ENCODE results near the gene DENND1A.

DENND1A gene

DNA sequence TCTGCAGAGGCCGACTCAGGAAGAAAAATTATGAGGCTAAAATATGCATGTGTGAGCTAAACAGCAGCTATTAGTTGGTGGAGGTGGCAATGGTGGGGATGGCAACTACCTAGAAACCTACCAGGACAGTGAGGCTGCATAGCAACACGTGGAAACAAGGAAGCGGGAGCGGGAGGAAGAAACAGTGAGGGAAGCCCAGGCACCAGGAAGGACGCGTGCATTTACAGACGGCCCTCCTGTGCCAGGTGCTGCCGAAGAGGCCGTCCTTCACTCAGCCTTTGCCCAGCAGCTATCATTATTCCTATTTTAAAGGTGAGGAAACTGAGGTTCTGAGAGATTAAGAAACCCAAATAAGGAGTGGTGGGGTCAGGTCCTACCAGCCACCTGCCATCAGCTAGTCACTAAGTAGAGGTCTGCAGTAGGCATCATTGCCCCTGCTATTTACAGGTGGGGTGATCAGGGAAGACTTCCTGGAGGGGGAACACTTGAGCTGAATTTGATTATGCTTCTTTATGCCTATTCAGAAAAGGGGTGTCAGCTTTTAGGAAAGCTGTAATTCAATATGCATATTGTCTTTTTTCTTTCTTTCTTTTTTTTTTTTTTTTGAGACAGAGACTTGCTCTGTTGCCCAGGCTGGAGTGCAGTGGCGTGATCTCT lies 448.6 kb downstream of the DENND1A start:
- DNase-seq: peak in 2 of 3 experiments; percentile 36 to 59

DNA sequence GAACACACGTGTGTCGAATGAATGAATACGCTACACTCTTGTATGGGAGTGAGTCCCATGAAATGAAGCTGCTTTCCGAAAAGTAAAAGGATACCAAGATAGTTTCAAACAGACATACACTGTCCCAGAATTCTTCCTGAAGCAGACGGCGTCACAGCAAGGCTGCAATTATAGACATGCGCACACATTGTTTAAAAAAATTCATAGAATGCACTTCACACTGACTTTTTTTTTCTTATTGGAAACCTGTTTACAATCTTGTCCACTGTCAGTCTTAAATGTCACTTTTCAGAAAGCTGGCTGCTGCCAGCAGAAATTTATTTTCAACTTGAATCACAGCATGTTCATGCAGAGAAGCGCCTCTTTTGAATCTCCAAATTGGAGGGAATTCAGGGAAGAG lies 449.1 kb downstream of the DENND1A start:
- DNase-seq: peak in 1 of 3 experiments; percentile 59

DNA sequence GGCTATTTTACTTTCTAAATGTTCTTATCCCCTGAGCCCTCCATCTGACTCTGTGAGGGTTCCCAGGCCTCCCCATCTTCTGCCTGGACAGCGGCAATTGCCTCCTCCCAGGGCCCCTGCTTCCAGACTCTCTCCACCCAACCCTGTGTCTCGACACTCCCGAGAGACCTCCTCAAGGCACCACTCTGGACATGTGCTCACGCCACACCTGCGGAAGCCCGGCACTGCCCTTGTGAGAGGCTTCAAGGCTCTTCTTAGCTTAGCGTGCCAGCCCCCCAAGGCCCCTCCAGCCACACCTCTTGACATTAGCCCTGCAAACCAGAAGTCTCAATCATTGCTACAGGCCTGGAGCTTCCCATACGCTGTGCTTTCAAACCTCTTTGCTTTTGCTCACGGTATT lies 449.8 kb downstream of the DENND1A start:
- DNase-seq: no peak

DNA sequence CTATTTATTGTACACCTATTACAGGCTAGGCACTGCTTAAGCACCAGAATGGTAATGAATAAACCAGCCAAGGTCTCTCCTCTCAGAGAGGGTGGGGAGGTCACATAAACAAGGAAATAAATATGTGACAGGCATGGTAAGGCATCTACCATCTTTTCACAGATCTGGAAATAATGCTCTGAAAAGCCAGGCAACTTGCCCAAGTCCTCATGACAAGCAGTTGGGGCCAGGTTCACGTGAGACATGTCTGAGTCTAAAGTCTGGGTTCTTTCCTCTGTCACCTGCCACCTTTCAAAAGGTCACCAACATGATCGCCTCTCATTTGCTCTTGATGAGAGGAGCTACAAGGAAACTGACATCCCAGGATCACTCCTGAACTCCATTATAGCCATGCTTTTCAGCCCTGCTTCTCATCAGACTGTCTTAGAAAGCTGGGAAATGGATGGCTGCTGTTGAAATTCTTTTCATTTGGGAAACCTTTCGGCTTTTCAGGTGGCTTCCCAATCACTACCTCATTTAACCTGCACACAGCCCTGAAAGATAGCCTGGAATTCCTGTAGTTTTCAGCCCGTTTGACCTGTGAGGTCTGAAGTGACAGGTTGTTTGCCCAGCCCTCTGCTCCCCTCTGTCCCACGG lies 450.8 kb downstream of the DENND1A start:
- no peak for DNase-seq

DNA sequence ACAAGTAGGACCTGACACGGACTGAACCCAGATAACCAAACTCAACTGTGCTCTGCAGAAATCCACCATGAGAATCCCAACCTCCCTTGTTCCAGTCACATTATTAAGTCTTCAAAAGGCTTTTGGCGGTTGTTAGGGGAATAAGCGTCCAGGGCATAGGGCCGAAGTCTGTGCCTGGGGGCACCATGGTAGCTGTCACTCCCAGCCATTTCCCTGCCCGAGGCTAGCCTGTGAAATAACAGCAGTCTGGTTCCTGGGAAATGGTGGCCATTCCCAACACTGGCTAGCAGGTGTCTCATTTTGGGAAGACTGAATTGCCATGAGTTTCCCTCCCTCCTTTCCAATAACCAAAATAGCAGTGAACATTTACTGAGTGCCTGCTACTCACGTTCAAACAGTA lies 451.8 kb downstream of the DENND1A start:
- DNase-seq: no peak

DNA sequence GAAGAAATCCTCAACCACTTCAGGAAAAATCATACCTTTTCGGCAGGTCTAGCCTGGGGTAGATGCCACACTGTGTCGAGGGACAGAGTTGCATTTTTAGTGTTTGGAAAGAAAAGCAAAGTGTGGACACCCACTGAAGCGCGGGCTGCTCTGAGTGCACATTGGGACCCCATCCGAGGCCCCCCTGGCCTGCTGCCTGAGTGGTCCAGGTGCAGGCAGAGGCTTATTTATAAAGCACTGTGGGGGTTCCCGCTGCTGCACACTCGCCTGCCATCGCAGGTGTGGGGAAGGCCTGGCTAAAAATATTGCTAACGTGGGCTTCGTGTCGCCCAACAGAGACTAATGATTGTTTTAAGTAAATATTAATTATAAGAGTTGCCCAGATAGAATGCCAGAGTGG lies 454.5 kb downstream of the DENND1A start:
- DNase-seq: peak in 2 of 3 experiments; percentile 87 to 94

DNA sequence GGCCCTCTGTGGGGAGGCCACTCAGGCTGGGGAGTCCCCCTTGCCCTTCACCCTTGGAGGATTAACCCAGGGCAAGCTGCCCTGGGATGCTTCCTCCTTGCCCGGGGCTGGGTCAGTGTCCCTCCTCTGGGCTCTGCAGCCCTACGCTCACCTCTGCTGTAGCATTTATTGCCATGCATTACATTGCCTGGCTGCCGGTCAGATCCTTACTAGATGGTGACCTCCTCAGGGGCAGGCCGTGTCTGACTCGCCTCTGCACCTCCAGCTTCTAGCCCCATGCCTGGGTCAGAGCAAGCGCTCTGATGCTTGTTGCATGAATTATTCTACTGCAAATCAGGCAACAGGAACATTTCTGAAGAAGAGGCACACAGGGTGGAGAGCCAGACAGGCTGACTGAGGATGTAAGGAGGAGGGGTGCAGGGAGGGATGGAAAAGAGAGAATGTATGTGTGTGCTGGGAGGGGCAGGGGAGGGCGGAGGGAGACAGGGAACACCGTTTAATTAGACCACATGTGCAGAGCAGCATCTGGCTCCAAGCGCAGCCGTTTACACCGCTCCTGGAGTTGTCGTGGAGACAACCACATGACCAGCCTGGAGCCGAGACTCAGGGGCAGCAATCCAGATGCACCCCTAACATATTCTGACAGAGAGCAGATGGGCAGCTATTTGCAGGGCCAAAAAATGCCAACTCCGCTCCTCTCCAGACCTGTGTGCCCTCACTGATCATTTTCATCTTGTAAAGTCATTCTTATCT lies 456.9 kb downstream of the DENND1A start:
- peak in 2 of 3 experiments; percentile 85 to 94 for DNase-seq

DNA sequence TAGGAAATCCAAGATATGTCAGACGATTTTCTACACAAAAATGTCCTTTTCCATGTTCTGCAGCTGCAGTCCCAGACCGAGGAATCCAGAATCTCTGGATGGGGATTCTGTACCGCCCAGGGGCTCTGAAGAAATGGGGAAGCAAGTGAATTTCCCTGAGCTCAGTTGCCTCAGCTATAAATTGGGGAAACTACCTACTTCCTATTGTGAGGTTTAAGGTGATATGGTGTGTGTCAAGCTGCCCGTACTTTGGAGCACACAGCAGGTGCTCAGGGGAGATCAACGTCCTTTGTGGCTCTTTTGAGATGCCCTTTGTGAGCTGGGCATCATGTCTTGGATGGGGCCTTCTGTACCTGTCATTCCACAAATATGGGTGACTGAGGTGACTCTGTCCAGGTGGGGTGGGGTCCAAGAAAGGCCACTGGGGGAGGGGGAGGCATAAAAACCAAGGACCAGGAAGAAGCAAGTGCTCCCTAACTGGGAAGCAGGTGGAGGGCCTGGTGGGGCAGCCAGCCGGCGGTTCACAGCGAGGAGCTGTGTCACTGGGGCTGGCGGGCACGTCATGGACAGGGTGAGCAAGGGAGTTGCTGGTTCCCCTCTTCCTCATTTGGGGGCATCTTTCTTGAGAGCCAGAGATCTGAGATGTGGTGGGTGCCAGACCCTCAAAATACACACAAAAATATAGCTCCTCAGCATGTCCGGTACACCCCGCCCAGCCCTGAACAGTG lies 457.9 kb downstream of the DENND1A start:
- no peak for DNase-seq

DNA sequence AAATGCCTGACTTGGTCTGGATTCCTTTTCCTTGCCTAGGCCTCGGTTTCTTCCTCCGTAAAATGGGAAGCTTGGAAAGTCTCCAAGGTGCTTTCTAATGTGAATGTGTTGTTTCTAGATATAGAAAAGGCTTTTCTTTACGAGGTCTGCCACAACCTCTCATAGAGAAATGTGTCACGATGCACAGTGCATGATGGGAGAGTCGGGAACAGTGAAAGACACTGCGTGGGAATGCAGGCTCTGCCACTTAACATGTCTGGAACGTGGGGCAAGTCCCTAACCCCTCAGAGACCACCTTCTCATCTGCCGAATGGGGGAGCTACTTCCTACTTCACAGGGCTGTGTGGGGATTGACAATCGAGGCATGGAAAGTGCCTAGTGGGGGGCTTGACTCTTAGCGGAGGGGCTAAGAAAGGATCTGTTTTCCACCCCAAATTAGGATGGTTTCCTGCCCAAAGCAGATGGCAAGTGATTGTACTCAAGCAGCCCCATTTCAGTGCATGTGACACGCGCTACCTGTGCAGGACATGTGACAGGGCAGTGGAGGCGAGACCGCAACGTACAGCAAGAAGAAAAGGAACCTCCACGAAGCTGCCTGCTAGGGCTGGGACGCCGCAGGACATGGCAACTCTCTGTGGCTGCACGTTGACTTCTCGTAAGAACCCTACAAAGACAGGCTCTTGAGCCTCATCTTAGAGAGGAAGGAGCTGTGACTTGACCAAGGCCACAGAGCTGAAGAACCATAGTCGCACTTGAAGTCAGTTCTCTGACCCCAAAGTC lies 458.7 kb downstream of the DENND1A start:
- no peak for DNase-seq

DNA sequence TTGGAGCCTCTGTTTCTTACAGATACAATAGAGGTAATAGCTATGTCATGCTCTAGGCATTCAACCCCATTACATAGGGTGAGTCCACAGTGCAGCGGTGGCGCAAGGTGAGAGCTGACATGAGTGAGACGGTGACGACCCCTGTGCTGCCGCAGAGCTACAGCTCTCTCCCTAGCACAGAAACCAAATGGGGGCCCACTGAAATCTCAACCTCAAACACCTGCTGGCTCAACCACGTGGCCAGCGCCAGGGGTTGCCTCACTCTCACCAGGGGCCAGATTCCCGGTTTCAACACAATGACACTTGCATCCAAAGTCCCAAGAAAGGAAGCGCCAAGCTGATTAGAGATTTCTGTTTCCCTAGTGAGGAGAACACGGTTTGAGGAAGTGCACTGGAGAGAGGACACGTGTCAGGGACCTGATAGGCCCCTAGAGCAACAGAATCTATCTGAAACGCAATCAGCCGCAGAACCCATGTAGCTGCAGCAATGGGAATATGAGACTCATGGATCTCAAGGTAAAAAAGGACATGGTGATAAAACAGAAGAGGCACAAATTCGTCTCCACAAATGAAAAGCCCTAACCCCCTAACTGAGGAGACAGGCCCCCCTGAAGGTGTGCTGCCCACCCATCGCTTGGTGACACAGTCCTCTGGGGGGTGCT lies 459.7 kb downstream of the DENND1A start:
- peak in 1 of 3 experiments; percentile 37 for DNase-seq

DNA sequence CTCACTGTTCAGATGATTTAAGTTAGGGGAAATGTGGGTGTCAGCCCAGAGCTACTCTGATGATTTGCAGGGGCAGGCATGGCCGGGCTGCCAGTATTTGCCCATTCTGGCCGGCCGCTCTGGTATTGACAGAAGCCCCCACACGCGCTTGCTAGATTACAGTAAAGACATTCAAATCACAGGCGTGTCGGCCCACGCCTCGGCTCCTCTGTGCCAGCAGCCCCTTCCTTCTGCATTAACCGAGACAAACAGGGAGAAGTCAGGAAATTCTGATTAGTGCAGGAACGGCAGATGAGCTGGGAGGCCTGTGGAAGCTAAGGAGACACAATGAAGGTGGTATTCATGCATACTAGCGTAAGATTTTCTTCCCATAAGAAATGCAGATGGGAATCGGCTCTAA lies 460.6 kb downstream of the DENND1A start:
- DNase-seq: no peak

DNA sequence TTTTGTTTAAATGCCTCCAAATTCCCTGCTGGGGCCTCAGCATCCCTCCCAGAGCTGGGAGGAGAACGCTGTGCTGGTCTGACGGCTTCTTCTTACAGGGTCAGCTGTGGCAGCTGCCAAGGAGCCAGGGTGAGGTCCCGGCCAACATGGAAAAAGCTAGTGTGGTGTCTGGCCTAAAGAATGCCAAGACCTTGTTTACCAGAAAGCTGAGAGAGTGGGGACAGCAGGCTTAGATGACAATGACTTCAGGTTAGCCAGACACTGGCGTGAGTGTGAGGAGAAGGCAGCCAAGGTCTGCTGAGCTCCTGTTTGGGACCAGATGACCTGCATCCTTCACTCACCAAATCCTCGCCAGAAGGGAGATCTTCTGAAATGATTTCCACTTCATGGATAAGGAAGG lies 461.4 kb downstream of the DENND1A start:
- DNase-seq: no peak

DNA sequence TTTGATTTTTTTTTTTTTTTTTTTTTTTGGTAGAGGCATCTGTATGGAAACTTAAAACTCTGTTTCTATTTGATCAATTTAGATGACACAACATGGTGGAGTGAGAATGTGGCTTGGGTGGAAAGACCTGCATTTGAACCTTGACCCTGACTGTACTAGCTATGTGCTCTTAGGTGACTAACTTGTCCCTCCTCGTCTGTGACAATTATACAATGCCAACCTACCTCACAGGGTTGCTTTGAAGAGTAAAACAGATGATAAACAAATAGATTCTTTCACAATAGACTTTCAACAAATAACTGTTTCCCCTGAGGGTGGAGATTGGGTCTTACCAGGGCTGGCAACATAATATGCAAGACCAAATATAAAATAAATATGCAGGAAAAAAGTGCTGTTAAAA lies 464.6 kb downstream of the DENND1A start:
- peak in 1 of 3 experiments; percentile 18 for DNase-seq

DNA sequence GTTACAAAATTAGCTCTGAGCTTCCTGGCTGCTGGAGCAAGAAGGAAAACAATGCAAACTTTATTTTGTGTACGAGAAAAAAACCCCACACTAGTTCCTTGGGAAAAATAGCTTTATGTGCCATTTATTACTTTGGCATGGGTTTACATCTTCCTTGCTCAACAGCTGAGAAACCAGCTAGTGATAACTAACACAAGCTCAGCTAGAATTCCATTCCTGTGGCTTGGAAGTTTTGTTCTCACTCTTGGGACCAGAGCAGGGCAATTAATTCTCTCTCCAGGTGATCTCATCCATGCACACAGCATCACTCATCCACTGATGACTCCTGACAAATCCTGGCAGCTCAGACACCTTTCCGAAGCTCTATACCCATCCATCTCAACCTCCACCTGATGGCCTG lies 469.8 kb downstream of the DENND1A start:
- no peak for DNase-seq

DNA sequence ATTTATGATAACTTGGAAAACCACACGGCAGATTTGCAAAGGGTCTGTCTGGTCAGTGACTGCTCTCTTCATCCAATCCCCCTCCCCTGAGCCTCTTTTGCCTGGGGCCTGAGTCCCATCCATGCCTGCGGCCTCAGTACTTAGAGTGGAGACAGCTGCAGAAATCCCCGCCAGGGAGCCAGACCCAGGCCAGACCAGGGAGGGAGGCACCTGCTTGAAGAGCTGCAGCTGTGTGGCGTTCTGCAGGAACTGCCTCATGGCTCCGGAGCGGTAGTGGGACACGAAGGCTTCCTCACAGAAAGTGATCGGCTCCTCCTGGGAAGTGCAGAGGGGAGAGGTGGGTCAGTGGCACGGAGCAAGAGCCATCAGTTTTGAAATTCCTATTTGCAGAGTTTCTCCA lies 472.3 kb downstream of the DENND1A start:
- peak in 2 of 3 experiments; percentile 46 to 72 for DNase-seq

DNA sequence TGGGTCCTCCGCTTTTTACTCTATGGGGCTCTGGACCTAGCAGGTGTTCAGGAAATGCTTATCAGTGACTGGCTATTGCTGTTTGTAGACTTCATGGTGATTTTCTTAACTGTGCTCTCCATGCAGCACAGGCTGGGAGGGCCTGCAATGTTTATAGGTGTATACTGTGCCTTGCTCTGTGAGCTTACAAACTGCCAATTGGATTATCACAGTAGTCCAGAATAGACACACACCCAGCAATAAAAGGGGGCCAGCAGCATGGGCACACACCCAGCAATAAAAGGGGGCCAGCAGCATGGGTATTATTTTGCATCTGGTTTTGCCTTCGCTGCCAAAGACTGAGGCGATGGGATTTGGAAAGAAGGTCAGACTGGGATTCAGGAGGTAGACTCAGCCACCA lies 473.9 kb downstream of the DENND1A start:
- DNase-seq: no peak

DNA sequence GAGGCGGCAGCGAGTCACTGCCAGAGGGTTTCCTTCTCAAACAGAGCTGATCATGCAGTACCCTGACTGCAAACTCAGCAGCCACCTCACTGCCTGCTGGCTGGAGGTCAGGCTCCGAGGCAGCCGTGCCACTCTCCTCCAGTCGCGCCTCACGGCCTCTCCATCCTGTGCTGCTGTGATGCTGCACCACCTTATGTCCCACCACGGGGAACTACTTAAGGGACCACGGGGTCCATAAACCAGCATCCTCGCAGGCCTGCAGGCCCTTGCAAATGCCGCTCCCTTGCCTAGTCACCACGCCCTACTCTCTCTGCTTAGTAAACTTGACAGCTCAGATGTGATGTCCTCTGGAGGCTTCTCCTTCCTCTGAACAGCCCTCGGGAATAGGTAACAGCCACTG lies 474.7 kb downstream of the DENND1A start:
- no peak for DNase-seq

DNA sequence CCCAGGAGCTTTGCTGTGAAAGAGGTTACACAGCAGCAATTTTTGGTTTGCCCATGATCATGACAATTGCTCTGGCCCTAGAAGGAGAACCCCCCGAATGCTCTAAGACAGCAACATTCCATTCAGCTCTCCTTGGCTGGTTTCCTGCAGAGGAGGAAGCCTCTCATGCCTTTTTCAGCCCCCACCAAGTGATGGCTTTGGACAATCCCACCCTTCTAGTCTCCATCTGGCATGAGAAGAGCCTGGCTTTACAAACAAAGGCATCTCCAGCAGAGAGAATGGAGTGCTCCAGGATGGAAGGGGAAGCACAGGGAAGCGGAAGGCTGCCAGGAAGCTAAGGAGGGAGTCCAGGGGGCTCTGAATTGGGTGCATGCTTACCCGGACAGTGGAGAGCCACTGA lies 475.6 kb downstream of the DENND1A start:
- DNase-seq: no peak

DNA sequence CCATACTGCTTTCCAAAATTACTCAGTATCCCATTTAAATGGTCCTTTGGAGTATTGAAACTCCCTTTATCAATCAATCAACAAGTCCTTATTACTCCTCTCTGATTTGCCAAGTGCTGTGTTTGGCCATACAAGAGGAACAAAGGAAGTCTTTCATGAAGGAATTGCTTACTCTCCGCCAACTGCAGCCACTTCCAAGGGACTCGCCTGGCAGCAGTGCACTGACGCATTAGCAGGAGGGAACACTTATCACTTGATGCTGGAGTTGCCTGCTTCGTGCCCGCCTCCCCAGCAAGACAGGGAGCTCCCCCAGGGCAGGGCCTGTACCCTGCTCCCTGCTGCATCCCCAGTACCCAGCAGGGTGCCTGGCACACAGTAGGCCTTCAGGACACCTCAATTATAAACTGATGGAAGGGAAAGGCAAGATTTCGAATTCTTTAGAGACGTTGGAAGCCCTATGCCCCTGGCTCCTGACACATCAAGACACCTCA lies 476.1 kb downstream of the DENND1A start:
- DNase-seq: peak in 1 of 3 experiments; percentile 19

DNA sequence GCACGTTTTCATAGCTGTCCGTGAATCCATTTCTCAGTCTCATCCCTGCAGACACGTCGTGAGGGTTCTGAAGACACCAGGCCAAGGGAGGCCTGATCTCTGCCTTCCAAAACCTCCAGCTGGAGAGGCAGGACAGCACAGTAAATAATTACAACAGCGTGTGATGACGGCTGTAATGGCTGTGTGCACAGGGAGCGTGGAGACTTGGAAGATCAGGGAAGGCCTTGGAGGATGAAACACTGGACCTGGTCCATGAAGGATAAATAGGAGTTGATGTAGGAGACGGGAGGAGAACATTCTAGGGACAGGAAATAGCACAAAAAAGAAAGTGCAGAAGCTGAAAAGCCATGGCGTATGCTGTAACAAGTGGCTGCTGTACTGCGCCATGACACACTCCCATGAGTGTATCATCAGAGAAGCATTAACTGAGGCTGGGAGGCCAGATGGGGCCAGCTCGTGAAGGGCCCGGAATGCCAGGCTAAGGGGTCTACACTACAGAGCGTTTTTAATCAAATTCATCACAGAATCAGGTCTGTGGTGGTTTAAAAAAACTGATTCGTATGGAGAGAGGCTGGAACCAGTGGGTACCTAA lies 476.8 kb downstream of the DENND1A start:
- DNase-seq: no peak

DNA sequence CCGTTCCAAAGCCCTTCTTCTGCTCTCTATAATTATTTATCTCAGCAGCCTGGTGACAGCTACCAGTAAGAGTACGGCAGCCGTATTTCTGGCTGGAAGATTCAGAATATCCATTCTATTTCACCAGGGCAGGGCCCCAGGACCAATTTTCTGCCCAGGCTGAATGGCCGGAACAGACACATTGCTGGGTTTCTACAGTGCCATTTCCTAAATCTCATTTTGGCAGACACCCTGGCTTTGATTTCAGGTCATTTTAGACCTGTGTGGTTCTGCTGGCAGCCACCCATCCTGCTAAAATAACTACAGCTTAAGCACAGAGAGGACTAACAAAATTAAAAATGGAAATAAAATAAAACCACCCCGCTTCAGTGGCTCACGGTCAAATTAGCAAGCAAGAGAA lies 478.9 kb downstream of the DENND1A start:
- no peak for DNase-seq
